GM18867 (cell line): ENCODE measurements around the gene TBXA2R.
"Not testable (repeated sequence)": the region's sequence is repeated elsewhere in the genome, so short reads cannot be mapped to it uniquely, and the experiment has no call there.

Experiments used
- ATAC-seq: cut with Tn5 transposase; IDR thresholded peaks from one replicate; pipeline ENCODE4 v1.9.1; 2021; ENCODE audit warnings: mild to moderate bottlenecking, moderate library complexity; ENCODE audit not compliant: unreplicated experiment

Gene TBXA2R

DNA sequence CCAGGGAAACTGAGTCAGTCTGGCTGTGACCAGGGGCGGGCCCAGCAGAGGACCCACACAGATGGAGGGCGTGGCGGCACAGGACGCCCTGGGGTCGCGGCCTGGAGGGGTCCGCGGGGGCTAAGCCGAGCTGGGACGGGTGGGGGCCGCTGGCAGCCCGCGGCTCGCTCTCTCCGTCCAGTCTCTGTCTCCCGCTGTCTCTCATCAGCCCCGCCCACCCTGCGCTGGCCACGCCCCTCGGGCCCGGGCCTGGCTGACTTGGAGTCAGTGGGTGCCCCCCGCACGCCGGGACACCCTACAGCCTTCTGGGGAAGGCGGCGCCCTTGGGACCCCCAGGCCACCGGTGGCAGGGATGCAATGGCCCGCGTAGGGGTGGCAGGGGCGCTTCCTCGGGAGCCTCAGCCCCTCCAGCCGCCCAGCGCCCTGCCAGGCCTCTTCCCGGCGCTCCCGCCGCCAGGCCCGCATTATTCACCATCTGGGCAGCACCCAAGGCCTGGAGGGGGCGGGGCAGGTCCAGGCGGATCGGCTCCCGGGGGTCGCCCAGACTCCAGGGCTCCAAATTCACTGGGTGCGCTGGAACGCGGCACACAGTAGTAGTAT, at the start of gene TBXA2R:
TSS of gene TBXA2R (minus strand) at position 186 of the 600 bp plus-strand sequence. CDS start 6,241 bp downstream, outside the sequence.
- no peak for ATAC-seq

- no peak for ATAC-seq
Observed at GRCh38 chr19:3656073-3656746, 49.5 kb upstream of the TBXA2R start.

GRCh38 chr19:3655402-3656072, 48.9 kb upstream of the TBXA2R start:
- ATAC-seq: no peak

DNA sequence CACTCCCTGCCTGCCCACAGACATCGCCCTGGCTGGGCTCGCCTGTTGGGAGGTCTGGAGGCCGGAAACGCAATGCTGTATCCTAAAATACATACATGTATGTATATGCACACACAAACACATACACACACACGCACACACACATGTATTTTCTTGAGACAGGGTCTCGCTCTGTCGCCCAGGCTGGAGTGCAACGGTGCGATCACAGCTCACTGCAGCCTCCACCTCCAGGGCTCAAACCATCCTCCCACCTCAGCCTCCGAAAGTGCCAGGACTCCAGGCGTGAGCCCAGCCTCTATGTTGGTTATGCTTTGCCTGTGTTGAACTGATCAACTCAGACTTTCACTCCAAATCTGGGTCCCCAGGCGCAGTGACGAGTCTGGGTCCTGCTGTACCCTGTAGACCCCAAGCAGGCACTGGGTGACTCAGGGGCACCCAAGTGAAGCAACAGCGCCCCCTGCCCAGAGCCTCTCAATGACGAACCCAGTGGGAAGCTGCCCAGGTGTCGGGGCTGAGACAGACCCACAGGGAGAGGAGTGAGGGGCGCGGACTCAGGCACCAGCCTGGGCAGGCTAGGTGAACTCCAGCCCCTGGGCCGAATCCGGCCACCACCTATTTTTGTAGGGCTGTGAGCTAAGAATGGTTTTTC, 47.3 kb upstream of the TBXA2R start:
- no peak for ATAC-seq

- no peak for ATAC-seq
Observed at GRCh38 chr19:3653081-3653795, 46.6 kb upstream of the TBXA2R start.

GRCh38 chr19:3652422-3652821, 45.7 kb upstream of the TBXA2R start:
- no peak for ATAC-seq

DNA sequence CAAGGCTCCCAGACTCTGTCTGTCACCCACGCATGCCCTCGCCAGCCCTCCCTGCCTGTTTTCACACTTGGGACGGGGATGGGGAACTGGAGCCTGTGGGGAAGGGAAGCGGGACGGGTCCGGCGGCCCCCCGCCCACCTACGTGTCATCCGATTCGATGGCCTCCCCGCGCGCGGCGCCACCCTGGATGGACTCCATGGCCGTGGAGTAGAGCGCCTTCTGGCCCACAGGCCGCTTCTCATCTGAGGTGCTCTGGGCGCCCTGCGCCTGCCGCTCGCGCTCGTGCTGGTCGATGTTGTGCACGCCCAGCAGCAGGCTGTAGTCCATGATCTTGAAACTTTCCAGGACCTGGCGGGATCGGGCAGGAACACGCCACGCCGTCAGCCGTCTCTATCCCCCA, 45.0 kb upstream of the TBXA2R start:
- ATAC-seq: no peak

GRCh38 chr19:3649888-3650287, 43.2 kb upstream of the TBXA2R start:
- ATAC-seq: no peak

GRCh38 chr19:3648037-3648905, 41.6 kb upstream of the TBXA2R start:
- no peak for ATAC-seq

- ATAC-seq: not testable (repeated sequence)
Observed at GRCh38 chr19:3647102-3647501, 40.4 kb upstream of the TBXA2R start.

- ATAC-seq: no peak
Observed at GRCh38 chr19:3646336-3647092, 39.8 kb upstream of the TBXA2R start.

- ATAC-seq: no peak
Observed at GRCh38 chr19:3645726-3646125, 39.1 kb upstream of the TBXA2R start.

GRCh38 chr19:3645067-3645396, 38.4 kb upstream of the TBXA2R start:
- ATAC-seq: no peak

DNA sequence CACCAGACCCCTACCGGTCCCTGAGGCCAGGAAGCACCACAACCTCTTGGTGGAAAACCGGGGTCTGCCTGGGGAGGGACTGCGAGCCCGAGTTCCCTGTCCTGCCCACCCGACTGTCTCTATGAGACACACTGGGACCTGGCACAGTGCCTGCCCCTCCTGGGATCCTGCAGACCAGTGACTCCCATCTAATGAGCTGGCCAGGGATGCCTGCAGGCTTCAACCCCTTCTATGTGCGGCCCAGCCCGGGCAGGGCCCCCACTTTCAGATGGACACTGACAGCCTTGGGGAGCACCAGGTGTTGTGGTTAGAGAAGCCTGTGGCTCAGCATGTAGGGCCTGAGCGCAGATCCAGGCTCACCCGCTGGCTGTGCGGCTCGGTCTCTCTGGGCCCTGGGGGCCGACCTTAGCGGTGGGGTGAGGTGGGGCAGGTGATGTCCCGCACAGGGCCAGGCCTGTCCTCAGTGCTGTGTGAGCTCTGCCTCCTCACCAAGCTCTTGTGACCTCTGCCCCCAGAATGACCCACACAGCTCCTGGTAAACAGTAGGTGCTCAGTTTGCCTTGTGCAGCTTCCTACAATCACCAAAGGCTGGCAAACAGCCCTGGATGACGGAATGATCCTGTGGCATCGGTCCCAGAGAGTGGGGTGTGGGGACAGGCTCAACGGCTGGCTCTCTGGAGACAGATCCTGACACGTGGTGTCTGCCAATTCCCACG, 37.8 kb upstream of the TBXA2R start:
- no peak for ATAC-seq

DNA sequence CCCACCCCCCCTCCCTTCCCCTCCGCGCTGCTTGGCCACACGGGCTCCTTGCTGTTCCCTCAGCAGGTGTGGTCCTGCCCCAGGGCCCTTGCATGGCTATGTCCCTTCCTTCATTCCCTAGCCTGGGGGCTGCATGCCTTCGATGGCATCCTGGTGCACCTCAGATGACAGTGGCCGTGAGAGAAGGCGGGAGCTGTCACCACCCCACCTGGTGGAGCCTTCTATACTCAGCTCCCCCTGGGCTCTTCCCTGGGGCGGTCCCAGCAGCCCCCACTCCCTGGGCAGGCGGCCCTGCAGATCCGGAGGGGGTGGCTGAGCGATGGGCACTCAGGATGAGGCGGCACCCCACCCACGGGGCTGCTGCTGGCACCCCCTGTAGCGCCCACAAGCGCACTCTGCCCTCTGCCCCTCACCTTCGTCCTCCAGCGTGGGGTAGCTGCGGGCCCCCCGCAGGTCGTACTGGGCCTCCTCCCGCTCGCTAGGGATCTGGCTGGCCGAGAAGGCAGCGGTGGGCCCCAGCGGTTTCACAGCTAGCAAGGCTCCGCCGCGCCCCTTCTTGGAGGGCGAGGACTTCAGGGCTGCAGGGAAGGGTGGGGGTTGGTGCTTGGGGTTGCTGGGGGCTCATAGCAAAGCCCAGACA, 37.1 kb upstream of the TBXA2R start:
- no peak for ATAC-seq

DNA sequence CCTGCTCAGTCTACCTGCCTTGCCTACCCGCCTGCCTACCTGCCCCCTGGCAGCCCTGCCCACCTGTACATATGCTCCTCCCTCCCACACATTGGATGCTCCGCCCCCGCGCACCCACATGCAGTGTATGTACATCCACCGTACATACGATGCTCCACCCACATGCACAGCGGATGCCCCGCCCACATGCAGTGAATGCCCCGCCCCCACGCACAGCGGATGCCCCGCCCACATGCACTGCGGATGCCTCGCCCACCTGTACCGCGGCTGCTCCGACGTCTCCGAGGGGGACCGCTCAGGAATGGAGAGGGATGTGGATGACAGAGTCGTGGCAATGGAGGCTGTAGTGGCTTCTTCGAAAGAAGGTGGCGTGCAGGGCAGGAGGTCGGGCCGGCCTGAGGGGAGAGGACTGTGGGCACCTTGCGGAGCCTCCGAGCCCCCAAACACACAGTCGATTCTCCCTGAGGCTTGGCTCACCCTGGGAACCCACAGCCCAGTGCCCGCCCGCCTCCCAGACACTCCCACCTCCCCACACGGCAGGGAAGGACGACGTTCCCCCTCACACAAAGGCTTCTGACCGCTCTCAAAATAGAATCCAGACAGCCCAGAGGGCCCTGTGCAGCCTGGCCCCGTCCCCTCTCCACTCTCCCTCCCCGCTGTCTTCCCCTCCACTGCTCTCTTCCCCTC, 36.5 kb upstream of the TBXA2R start:
- no peak for ATAC-seq

DNA sequence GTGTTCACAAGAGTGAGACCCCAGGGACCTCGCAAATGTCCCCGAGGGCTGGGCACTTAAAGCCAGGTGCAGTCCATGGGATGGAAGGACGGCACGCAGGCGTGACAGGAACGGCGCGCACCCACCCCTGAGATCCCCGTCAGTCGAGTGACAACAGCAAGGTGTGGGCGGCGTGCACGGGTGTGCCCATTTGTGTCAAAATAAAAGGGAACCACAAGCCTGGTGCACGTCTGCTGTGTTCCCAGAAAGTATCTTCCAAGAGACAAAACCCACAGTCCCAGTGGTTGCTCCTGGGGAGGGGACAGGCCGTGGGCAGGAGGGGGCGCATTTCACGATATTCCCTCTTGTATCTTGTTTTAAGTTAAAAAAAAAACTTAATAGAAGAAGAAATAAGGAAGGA, 35.6 kb upstream of the TBXA2R start:
- no peak for ATAC-seq
